ENCODE results near the gene ELMO1.

ELMO1 gene

DNA sequence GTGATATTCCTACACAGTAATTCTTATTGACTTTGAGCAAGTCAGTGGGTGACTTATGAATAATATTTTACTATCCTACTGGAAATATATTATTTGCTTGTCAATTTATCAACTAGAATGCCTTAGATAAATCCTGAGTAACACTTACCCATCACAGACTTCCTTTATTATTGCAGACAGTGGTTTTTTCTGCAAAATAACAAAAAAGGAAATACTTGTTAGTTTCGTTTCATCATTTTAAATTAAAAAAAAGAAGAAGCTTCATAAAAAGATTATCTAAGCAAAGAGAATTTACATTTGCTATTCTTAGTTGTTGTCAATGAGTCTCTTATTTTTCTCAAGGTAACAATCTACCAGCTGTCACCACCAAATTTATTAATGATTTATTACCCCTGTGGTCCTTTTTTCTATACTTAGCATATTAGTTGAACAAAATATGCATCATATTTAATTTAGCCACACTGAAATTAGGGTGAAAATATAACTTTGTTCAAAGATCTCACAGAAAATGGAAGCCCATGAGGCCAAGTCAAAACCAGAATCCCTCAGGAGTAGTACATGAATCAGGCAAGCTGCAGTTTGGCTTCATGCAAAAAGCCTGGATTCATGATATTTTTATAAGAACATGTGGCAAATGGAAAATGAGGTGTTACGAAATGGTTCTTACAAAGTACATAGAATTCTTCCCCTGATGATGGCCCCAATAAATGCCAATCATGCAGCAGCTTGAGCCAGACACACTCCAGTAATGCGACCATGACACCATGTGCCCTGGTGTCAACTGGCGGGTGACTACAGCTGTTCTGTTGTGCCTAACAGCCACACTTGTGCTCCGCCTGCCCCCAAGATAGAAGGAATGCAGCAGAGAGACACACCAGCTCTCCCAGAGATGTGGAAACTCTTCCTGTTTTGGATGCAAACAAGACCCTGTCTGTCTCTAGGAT, 132.6 kb downstream of the ELMO1 start:
- Mint-ChIP-seq H3K9me3 (no peaks in the 10 kb centered on the region), H3K27ac (no peak overlapping the region), H3K4me1 (ENCODE audit: low read depth) (peaks cover 32% of the 10 kb centered on the region), H3K36me3 (ENCODE audit: low read depth) (peaks cover 48% of the 10 kb centered on the region), H3K4me3 (no peak overlapping the region), H3K27me3 (ENCODE audit: low read depth) (no peaks in the 10 kb centered on the region)
- DNase-seq (ENCODE audit: low spot score): no peak

DNA sequence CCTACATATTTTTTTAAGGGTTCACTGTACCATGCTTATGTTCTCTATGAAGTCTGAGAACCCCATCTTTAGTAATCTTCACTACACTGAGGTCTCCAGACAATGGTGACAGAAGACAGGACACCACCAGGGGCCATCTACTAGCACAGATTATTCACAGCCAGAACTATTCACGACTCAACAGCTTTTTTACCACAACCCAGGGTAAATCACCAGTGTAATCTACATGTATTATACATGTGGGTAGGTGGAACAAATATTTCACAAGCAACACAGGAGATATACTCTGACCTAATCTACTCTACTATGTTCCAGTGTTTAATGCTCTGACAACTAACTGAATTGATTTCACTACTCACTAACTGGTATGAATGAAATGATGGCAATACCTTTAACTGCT, 136.1 kb downstream of the ELMO1 start:
- H3K27ac Mint-ChIP-seq: peak overlapping the region; percentile 58
- H3K36me3 Mint-ChIP-seq (ENCODE audit: low read depth): peaks cover 78% of the 10 kb centered on the region
- peaks cover 53% of the 10 kb centered on the region for H3K4me1 Mint-ChIP-seq (ENCODE audit: low read depth)
- H3K9me3 Mint-ChIP-seq: peaks cover 10% of the 10 kb centered on the region
- H3K27me3 Mint-ChIP-seq (ENCODE audit: low read depth): no peaks in the 10 kb centered on the region
- DNase-seq (ENCODE audit: low spot score): no peak
- no peak overlapping the region for H3K4me3 Mint-ChIP-seq

DNA sequence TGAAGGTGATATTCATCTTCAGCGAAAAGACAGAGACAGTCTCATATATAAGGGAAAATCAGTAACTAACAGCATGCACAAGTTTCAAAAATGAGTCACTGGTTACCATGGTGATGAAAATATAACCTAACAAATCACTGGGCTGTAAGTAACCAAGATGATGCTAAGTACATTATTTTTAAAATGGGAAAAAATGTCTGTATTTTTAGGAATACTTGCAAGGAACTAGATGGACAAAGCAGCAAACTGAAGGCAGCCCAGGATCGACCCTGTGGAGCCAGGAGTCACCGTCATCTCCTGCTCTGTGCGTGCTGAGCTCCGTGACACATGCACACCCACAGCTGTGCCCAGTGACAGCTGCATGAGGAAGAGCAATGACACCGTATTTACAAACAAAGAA, 137.3 kb downstream of the ELMO1 start:
- H3K27ac Mint-ChIP-seq: peak overlapping the region; percentile 88
- peaks cover 52% of the 10 kb centered on the region for H3K4me1 Mint-ChIP-seq (ENCODE audit: low read depth)
- H3K9me3 Mint-ChIP-seq: peaks cover 14% of the 10 kb centered on the region
- DNase-seq (ENCODE audit: low spot score): peak; percentile 33
- no peak overlapping the region for H3K4me3 Mint-ChIP-seq
- H3K36me3 Mint-ChIP-seq (ENCODE audit: low read depth): peaks cover 82% of the 10 kb centered on the region
- H3K27me3 Mint-ChIP-seq (ENCODE audit: low read depth): no peaks in the 10 kb centered on the region

DNA sequence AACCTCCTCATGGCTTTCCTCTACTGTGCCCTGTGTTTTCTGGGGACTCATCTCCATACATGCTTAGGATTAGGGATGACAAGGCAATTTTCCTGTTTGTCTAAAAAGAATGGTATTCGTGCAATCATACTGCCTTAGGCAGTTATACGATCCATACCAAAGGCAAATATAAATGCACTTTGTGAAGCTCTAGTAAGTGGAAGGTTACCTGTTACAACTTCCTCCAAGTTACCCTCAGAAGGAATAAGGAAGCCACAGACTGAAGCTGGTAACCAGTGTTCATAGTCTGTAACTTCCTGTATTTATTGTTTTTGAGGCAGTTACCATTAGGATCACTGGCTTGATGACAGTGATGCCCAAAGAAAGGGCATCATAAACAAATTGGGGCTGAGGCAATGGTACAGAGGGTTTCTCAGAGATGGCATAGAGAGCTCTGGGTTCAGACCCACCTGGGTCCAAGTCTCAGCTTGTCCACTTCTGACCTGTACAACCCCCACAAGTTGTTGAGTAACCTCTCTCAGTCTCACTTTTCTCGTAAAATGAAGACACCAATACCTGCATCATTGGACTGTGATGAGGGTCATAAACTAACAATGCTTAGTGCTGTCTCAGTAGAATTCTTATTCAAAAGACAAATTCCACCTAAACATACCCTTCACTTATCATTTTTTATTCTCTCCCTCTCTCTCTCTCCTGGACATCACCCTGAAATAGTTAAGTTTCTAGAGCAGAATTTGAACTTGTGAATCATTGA, 138.2 kb downstream of the ELMO1 start:
- Mint-ChIP-seq H3K9me3 (peaks cover 14% of the 10 kb centered on the region), H3K4me3 (peak overlapping the region; percentile 65), H3K27ac (peak overlapping the region; percentile 88), H3K36me3 (ENCODE audit: low read depth) (peaks cover 86% of the 10 kb centered on the region), H3K27me3 (ENCODE audit: low read depth) (no peaks in the 10 kb centered on the region), H3K4me1 (ENCODE audit: low read depth) (peaks cover 51% of the 10 kb centered on the region)
- DNase-seq (ENCODE audit: low spot score): no peak

DNA sequence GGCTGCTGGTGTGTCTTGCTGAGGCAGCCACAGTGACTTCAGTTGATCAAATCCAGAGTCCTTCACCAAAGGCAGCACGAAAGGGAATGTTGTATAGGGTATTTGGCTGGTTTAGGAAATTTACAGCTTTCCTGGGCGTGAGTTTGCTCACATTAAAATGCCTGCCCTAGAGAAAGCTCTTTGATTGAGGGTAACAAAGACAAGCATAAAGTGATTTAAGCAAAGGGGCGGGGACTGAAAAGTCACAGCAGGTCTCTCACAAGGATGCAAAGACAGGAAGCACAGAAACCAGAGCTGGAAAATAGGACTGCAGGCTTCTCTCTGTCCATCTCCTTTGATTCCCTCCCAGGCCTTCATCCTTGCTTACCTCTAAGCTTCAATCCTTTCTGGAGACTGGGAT, 139.2 kb downstream of the ELMO1 start:
- Mint-ChIP-seq H3K9me3 (peaks cover 14% of the 10 kb centered on the region), H3K27me3 (ENCODE audit: low read depth) (no peaks in the 10 kb centered on the region), H3K36me3 (ENCODE audit: low read depth) (peaks cover 88% of the 10 kb centered on the region), H3K4me3 (no peak overlapping the region), H3K27ac (no peak overlapping the region), H3K4me1 (ENCODE audit: low read depth) (peaks cover 48% of the 10 kb centered on the region)
- no peak for DNase-seq (ENCODE audit: low spot score)

DNA sequence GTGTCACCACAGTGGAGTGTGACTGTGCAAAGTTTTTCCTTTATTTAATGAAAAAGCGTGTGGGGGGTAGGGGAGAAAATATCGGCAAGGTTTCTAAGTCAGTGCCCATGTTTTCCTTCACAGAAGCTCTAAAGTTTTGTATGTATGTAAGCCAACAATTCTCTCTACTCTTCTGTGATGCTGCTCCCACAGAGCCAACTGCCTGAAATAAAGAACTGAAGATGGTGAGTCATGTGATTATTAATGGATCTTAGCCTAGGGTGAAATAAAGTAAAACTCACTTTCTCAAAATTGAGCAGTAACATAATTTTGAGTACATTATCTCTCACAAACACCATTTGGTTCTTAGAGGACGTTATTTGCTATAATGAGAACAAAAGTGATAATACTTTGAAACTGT, 143.7 kb downstream of the ELMO1 start:
- H3K4me3 Mint-ChIP-seq: no peak overlapping the region
- DNase-seq (ENCODE audit: low spot score): no peak
- H3K4me1 Mint-ChIP-seq (ENCODE audit: low read depth): peaks cover 23% of the 10 kb centered on the region
- peaks cover 29% of the 10 kb centered on the region for H3K9me3 Mint-ChIP-seq
- H3K27me3 Mint-ChIP-seq (ENCODE audit: low read depth): no peaks in the 10 kb centered on the region
- peaks cover 84% of the 10 kb centered on the region for H3K36me3 Mint-ChIP-seq (ENCODE audit: low read depth)
- no peak overlapping the region for H3K27ac Mint-ChIP-seq

DNA sequence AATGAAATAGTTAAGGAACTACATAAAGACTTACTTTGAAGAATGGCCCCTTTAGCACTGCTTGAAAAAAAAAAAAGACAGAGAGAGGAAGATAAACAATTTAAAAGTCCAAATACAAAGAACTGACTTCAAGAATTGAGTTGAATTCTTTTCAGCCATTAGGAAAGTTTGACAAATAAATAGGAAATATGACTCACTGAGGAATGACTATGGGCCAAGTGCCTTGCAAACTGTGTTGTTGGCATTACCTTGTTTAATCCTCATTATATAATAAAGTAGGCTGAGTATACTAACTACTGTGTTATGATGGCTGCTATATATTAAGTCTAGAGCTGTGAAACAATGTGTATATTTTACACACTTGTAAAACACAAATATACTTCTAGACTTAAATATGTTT, 151.1 kb downstream of the ELMO1 start:
- H3K27me3 Mint-ChIP-seq (ENCODE audit: low read depth): no peaks in the 10 kb centered on the region
- peaks cover 33% of the 10 kb centered on the region for H3K36me3 Mint-ChIP-seq (ENCODE audit: low read depth)
- DNase-seq (ENCODE audit: low spot score): no peak
- H3K27ac Mint-ChIP-seq: no peak overlapping the region
- H3K4me1 Mint-ChIP-seq (ENCODE audit: low read depth): peaks cover 6% of the 10 kb centered on the region
- H3K4me3 Mint-ChIP-seq: no peak overlapping the region
- H3K9me3 Mint-ChIP-seq: peaks cover 18% of the 10 kb centered on the region

DNA sequence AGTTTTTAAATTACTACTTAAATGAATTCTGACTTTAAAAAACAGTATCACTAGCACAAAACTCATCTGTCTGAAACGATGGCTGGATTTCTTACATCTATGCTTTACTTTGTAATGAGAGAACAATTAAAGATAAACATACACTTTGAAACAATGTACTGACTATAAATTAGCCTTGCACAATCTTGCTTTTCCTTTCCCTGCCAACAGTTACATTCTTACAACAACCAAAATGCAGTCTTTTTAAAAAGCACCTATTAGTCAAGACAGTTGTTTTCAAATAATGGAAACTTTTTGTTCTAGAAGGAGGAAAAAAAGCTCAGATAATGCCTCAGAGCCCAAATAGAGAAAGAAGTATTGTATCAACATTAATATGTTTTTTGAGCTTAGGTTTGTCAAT, 153.3 kb downstream of the ELMO1 start:
- DNase-seq (ENCODE audit: low spot score): no peak
- peaks cover 27% of the 10 kb centered on the region for H3K36me3 Mint-ChIP-seq (ENCODE audit: low read depth)
- H3K27me3 Mint-ChIP-seq (ENCODE audit: low read depth): no peaks in the 10 kb centered on the region
- H3K4me3 Mint-ChIP-seq: no peak overlapping the region
- H3K9me3 Mint-ChIP-seq: peaks cover 3% of the 10 kb centered on the region
- peaks cover 6% of the 10 kb centered on the region for H3K4me1 Mint-ChIP-seq (ENCODE audit: low read depth)
- peak overlapping the region; percentile 60 for H3K27ac Mint-ChIP-seq

DNA sequence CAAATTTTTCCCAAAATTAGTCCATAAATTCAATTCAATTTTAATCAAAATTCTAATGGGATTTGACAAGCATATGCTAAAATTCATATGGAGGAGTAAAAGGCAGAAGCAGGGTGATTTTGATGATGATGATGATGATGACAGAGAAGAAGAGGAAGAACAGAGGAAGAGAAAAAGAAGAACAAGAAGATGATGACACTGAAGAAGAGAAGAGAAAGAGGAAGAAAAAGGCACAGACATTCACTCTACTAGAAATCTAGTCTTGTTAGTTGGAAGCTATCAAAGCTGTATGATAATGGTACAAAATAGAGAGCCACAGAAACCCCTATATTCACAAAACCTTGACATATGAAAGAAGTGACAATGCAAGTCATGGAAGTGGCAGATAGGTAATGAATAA, 157.9 kb downstream of the ELMO1 start:
- Mint-ChIP-seq H3K4me1 (ENCODE audit: low read depth) (peaks cover 20% of the 10 kb centered on the region), H3K4me3 (no peak overlapping the region)

DNA sequence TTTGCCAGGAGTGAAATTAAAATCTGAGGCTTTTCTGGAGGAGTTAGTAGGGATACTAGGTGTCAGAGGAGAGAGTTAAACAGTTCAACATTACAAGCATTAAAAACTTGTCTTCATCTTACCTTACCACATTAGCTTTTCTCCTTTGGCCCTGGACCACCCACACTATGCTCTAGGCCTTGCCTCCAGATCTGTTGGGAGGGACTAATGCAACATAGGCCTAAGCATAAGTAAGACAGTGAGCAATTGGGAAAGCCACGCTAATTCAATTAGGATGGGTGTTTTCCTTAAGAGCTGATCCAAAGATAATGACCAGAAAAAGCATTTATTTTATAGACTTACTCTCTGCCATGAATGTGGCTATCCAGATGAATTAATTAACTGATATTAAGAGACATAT, 158.9 kb downstream of the ELMO1 start:
- H3K27me3 Mint-ChIP-seq (ENCODE audit: low read depth): no peaks in the 10 kb centered on the region
- no peak overlapping the region for H3K4me3 Mint-ChIP-seq
- DNase-seq (ENCODE audit: low spot score): no peak
- peaks cover 26% of the 10 kb centered on the region for H3K4me1 Mint-ChIP-seq (ENCODE audit: low read depth)
- peaks cover 17% of the 10 kb centered on the region for H3K36me3 Mint-ChIP-seq (ENCODE audit: low read depth)
- H3K9me3 Mint-ChIP-seq: no peaks in the 10 kb centered on the region
- H3K27ac Mint-ChIP-seq: no peak overlapping the region

More for the DNA sequence above, 157.9 kb downstream of the ELMO1 start:
- H3K36me3 Mint-ChIP-seq (ENCODE audit: low read depth): peaks cover 20% of the 10 kb centered on the region
- no peaks in the 10 kb centered on the region for H3K9me3 Mint-ChIP-seq
- H3K27me3 Mint-ChIP-seq (ENCODE audit: low read depth): no peaks in the 10 kb centered on the region
- no peak overlapping the region for H3K27ac Mint-ChIP-seq
- DNase-seq (ENCODE audit: low spot score): no peak

DNA sequence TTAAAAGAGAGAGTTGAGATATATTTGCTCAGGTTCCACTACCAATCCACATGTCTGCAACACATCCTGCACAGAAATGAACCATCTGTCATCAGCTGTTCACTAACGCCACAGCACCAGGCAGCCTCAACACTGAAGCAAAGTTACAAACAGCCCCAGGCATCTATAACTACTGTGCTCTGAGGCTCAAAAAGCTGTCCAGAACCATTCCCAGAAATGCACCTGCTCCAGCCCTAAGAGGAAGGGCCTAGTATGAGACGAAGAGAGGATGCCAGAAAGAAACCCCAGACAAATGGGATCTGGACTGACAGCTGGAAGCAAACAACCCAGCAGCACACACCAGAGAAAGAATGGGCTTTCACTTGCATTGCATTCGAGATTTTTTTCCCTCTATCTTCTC, 159.3 kb downstream of the ELMO1 start:
- H3K4me1 Mint-ChIP-seq (ENCODE audit: low read depth): peaks cover 29% of the 10 kb centered on the region
- H3K27ac Mint-ChIP-seq: no peak overlapping the region
- no peak overlapping the region for H3K4me3 Mint-ChIP-seq
- no peaks in the 10 kb centered on the region for H3K27me3 Mint-ChIP-seq (ENCODE audit: low read depth)
- H3K36me3 Mint-ChIP-seq (ENCODE audit: low read depth): peaks cover 17% of the 10 kb centered on the region
- H3K9me3 Mint-ChIP-seq: no peaks in the 10 kb centered on the region
- DNase-seq (ENCODE audit: low spot score): no peak

DNA sequence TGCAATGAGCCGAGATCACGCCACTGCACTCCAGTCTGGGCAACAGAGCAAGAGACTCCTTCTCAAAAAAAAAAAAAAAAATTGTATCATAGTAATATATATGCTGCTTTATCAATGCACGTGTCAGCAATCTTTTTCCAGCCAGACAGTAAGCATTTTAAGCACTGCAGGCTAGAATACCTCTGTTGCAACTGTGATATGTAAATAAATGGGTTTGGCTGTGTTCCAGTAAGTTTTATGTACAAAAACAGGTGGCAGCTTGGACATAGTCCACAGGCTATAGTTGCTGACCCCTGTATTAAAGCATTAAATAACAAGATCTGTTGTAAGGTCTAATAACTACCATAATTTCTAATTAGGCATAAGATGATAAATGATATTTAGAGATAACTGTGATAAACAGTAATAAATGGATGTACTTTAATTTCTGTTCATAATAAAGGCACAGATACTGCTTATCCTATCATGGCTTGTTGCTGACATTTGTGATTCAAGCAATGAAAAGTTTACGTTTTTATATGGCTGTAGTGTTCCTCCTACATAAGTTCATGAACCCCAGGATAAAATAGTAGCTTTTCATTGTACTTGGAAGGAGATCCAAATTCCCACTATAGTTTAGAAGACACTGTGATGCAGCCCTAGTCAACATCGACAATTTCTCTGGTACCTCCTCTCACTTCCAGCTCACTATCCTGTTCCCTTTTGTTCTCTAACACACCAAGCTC, 161.4 kb downstream of the ELMO1 start:
- no peaks in the 10 kb centered on the region for H3K27me3 Mint-ChIP-seq (ENCODE audit: low read depth)
- DNase-seq (ENCODE audit: low spot score): no peak
- H3K4me1 Mint-ChIP-seq (ENCODE audit: low read depth): peaks cover 29% of the 10 kb centered on the region
- H3K27ac Mint-ChIP-seq: no peak overlapping the region
- no peak overlapping the region for H3K4me3 Mint-ChIP-seq
- no peaks in the 10 kb centered on the region for H3K9me3 Mint-ChIP-seq
- peaks cover 15% of the 10 kb centered on the region for H3K36me3 Mint-ChIP-seq (ENCODE audit: low read depth)

DNA sequence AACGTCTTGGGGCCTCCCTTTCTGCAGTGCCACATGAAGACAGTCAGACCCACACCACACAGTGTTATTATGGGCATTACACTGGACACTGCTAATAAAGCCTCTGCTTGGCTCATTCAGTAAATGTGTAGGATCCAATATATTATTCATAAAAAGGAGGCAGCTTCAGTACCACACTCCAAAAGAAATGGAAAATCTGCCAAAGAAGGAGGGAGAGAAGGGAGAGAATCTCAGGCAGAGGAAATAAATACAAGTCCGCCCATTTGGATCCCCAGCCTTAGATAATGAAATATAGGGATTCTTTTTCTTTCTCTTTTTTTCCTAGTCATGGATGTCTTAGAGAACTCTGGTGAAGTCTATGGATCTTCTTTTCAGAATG, 162.2 kb downstream of the ELMO1 start:
- Mint-ChIP-seq H3K4me1 (ENCODE audit: low read depth) (peaks cover 33% of the 10 kb centered on the region), H3K4me3 (no peak overlapping the region), H3K9me3 (no peaks in the 10 kb centered on the region)

More for the DNA sequence above, 162.2 kb downstream of the ELMO1 start:
- Mint-ChIP-seq H3K36me3 (ENCODE audit: low read depth) (peaks cover 16% of the 10 kb centered on the region), H3K27ac (no peak overlapping the region), H3K27me3 (ENCODE audit: low read depth) (no peaks in the 10 kb centered on the region)
- no peak for DNase-seq (ENCODE audit: low spot score)
